HEK293 (cell line): Measurements from ENCODE around the gene ZNF521.
A peak's percentile ranks its signal among the peaks of the same experiment; 100 is the strongest.

Experiments
- HOXA7 ChIP-seq: sonication (generic); formaldehyde crosslinking; IDR thresholded peaks from 2 replicates; pipeline ENCODE4 v1.8.1; 2022; ENCODE audit warnings: missing genetic modification reagents, borderline replicate concordance
- KLF17 ChIP-seq: fragments of 450-650 bp; formaldehyde crosslinking; IDR thresholded peaks from 2 replicates; pipeline ENCODE4 v1.5.1; 2016; ENCODE audit warnings: missing biosample characterization, missing genetic modification characterization
- MYNN ChIP-seq: fragments of 450-650 bp; formaldehyde crosslinking; IDR thresholded peaks from 2 replicates; pipeline ENCODE4 v1.5.1; 2016; ENCODE audit warnings: missing biosample characterization, missing genetic modification characterization, borderline replicate concordance
- PRDM1 ChIP-seq: fragments of 450-650 bp; formaldehyde crosslinking; IDR thresholded peaks from 2 replicates; pipeline ENCODE4; 2016; ENCODE audit warnings: missing biosample characterization, missing genetic modification characterization
- PRDM10 ChIP-seq: fragments of 450-650 bp; formaldehyde crosslinking; IDR thresholded peaks from 2 replicates; pipeline ENCODE4 v1.5.1; 2016; ENCODE audit warnings: missing biosample characterization, missing genetic modification characterization
- PRDM4 ChIP-seq: fragments of 450-650 bp; formaldehyde crosslinking; IDR thresholded peaks from 2 replicates; pipeline ENCODE4 v1.5.1; 2017; ENCODE audit warnings: missing biosample characterization, missing genetic modification characterization
- PRDM6 ChIP-seq: fragments of 450-650 bp; formaldehyde crosslinking; IDR thresholded peaks from 2 replicates; pipeline ENCODE4 v1.5.1; 2017; ENCODE audit warnings: missing biosample characterization, missing genetic modification characterization
- SCRT1 ChIP-seq: fragments of 450-650 bp; formaldehyde crosslinking; IDR thresholded peaks from 2 replicates; pipeline ENCODE4 v1.5.1; 2016; ENCODE audit warnings: missing biosample characterization, missing genetic modification characterization, borderline replicate concordance
- ZNF146 ChIP-seq: fragments of 450-650 bp; formaldehyde crosslinking; IDR thresholded peaks from 2 replicates; pipeline ENCODE4 v1.5.1; 2016; ENCODE audit warnings: missing biosample characterization, missing genetic modification characterization
- ZNF148 ChIP-seq: fragments of 450-650 bp; formaldehyde crosslinking; IDR thresholded peaks from 2 replicates; pipeline ENCODE4 v1.5.0; 2017; ENCODE audit warnings: missing biosample characterization, missing genetic modification characterization, borderline replicate concordance
- ZNF174 ChIP-seq: fragments of 450-650 bp; formaldehyde crosslinking; IDR thresholded peaks from 2 replicates; pipeline ENCODE4 v1.5.0; 2017; ENCODE audit warnings: missing biosample characterization, mild to moderate bottlenecking, missing genetic modification characterization
- ZNF214 ChIP-seq: fragments of 450-650 bp; formaldehyde crosslinking; IDR thresholded peaks from 2 replicates; pipeline ENCODE4 v1.5.1; 2017; ENCODE audit warnings: missing biosample characterization, mild to moderate bottlenecking, missing genetic modification characterization, borderline replicate concordance
- ZNF324 ChIP-seq: fragments of 450-650 bp; formaldehyde crosslinking; IDR thresholded peaks from 2 replicates; pipeline ENCODE4 v1.5.1; 2016; ENCODE audit warnings: missing biosample characterization, missing genetic modification characterization
- ZNF341 ChIP-seq: fragments of 450-650 bp; formaldehyde crosslinking; IDR thresholded peaks from 2 replicates; pipeline ENCODE4; 2016; ENCODE audit warnings: low read depth, missing biosample characterization, missing genetic modification characterization
- ZNF561 ChIP-seq: fragments of 450-650 bp; IDR thresholded peaks from 2 replicates; pipeline ENCODE4 v1.5.1; 2018; ENCODE audit warnings: missing biosample characterization, missing genetic modification characterization, borderline replicate concordance
- ZNF654 ChIP-seq: fragments of 450-650 bp; formaldehyde crosslinking; IDR thresholded peaks from 2 replicates; pipeline ENCODE4 v1.5.1; 2016; ENCODE audit warnings: low read depth, missing biosample characterization, missing genetic modification characterization
- ZSCAN23 ChIP-seq: fragments of 450-650 bp; formaldehyde crosslinking; IDR thresholded peaks from 2 replicates; pipeline ENCODE4 v1.5.1; 2016; ENCODE audit warnings: missing biosample characterization, missing genetic modification characterization

Gene ZNF521

GRCh38 chr18:25171334-25171733, 180.6 kb downstream of the ZNF521 start (continued):
- TF ChIP-seq PRDM10 (no peak), ZSCAN23 (no peak), MYNN (tag by site-specific recombination) (no peak), PRDM4 (peak; percentile 56; the same call in 1 of the 2 replicates), ZNF146 (tag by site-specific recombination) (no peak), PRDM6 (tag by site-specific recombination) (no peak), PRDM1 (tag by site-specific recombination) (no peak), KLF17 (tag by site-specific recombination) (no peak), HOXA7 (CRISPR knock-in tag) (no peak), ZNF324 (tag by site-specific recombination) (no peak), ZNF561 (tag by site-specific recombination) (no peak), ZNF341 (no peak), SCRT1 (tag by site-specific recombination) (peak; percentile 62; the same call in 1 of the 2 replicates), ZNF174 (tag by site-specific recombination) (no peak), ZNF654 (tag by site-specific recombination) (no peak), ZNF214 (no peak), ZNF148 (tag by site-specific recombination) (no peak)
- TF ChIP-seq, all 188 proteins: peak for 9
